Right lobe of liver (tissue), 6 donors: Measurements from ENCODE around the gene CYP3A7. TPM values are rescaled to one million over a fixed set of nuclear protein-coding genes. Genes with fewer than 3 reads are reported as not detected.

Experiments used
- ATAC-seq, 4 donors: fragments of 200-7000 bp; cut with Tn5 transposase; one replicate each; pipeline ENCODE4 v1.9.1; 2020; ENCODE audit warnings: mild to moderate bottlenecking in 4 of 4, moderate library complexity in 4 of 4
- DNase-seq, 3 donors: peaks; one replicate each; pipeline ENCODE4 v3.0.0-alpha.2; 2020
- H3K27ac ChIP-seq, 3 donors: fragments of 200-600 bp; one replicate each; pipeline ENCODE4 v1.8.0; 2022
- H3K27me3 ChIP-seq, 2 donors: fragments of 200-600 bp; one replicate each; pipeline ENCODE4 v1.8.0; 2022
- H3K36me3 ChIP-seq, 4 donors: fragments of 200-600 bp; sonication (generic) in 1 of 4; one replicate each; pipeline versions ENCODE4 v1.5.1 to v1.8.0; 2017 to 2022; ENCODE audit warnings: control low read depth in 1 of 4
- H3K4me1 ChIP-seq, 4 donors: fragments of 200-600 bp; sonication (generic) in 1 of 4; one replicate each; pipeline versions ENCODE4 v1.5.1 to v1.8.0; 2017 to 2022; ENCODE audit warnings: control low read depth in 1 of 4
- H3K4me3 ChIP-seq, 3 donors: fragments of 200-600 bp; one replicate each; pipeline ENCODE4 v1.8.0; 2022
- H3K9me3 ChIP-seq, 4 donors: fragments of 200-600 bp; sonication (generic) in 1 of 4; one replicate each; pipeline versions ENCODE4 v1.5.1 to v1.8.0; 2017 to 2022; ENCODE audit warnings: control low read depth in 1 of 4
- CTCF ChIP-seq, 4 donors: fragments of 200-600 bp in 3 of 4; fragments of 450-650 bp in 1 of 4; IDR thresholded peaks; one replicate each; pipeline versions ENCODE4 v1.5.1 to v1.8.0; 2016 to 2022; ENCODE audit warnings: antibody characterized with exemption in 4 of 4, mild to moderate bottlenecking in 2 of 4
- POLR2A ChIP-seq: fragments of 450-650 bp; IDR thresholded peaks from one replicate; pipeline ENCODE4 v1.6.1; 2017; ENCODE audit warnings: antibody characterized with exemption, mild to moderate bottlenecking
- WGBS: methylation state at CpG from one replicate; pipeline ENCODE4 v1.1.6; 2018; ENCODE audit warnings: low coverage, low lambda C conversion rate; ENCODE audit not compliant: insufficient coverage; ENCODE audit errors: missing lambda C conversion rate; 5-methylcytosine and 5-hydroxymethylcytosine counted together
- intact Hi-C, 2 donors: fragments of 100-400 bp; cut with DNase I; formaldehyde crosslinking; loops; one replicate each; pipeline versions ENCODE4 v1.11.2 to v1.14.1; 2022
- total RNA-seq, 6 experiments: library from RNA; depleted of rRNA in 2 of 6; stranded (reverse); fragments of >200 nt in 2 of 6; fragmentation: NEBNext Ultra II Directional in 3 of 6; extraction: Animal tissue kit (Norgen Biotek cat#: 25700) in 3 of 6; gene quantifications; one replicate each; pipeline versions ENCODE4 v1.1.0 to v1.2.4, GENCODE V29; 2016 to 2023
- donor health status: DM: no; HTN: yes; CAD: no.
- donor health status: DM: no; HTN: no; CAD: no.
- donor health status: DM: no; HTN: no; CAD: no.
- donor health status: DM: no; HTN: yes; CAD: no.
- donor health status: DM: no; HTN: yes; CAD: no.

The CYP3A7 gene
- total RNA-seq, 6 experiments from 2014 or later = 19.8 to 623 (median 340) TPM

- H3K27me3 ChIP-seq = no peaks in the 10 kb centered on the region
- H3K27ac ChIP-seq = peak overlapping the region; percentile 74 to 95 (median 87)
- intact Hi-C loops = loop anchor here in 1 of 2 donors (10.0 kb wide), 1 partner anchor 158 kb away; no protein-coding TSS in a partner anchor
- no peaks in the 10 kb centered on the region for H3K9me3 ChIP-seq
- ATAC-seq (peak in 2 of 4 donors; percentile 0), DNase-seq (no peak)
- peak overlapping the region; percentile 44 to 71 (median 60) for H3K4me3 ChIP-seq
- peaks cover 0 to 73% (median 28%) of the 10 kb centered on the region in 4 donors for H3K36me3 ChIP-seq
- H3K4me1 ChIP-seq = peaks cover 0 to 9% (median 0%) of the 10 kb centered on the region in 4 donors
- 45% methylated on average over 4 of the region's 4 CpGs for WGBS
- no peak for TF ChIP-seq POLR2A
- no peak for TF ChIP-seq CTCF (IDR thresholded peaks at IDR 0.05)
Observed at GRCh38 chr7:99677013-99677647, 57.9 kb downstream of the CYP3A7 start.

GRCh38 chr7:99674995-99675742 is 59.8 kb downstream of the CYP3A7 start:
- peaks cover 0 to 91% (median 35%) of the 10 kb centered on the region in 4 donors for H3K36me3 ChIP-seq

GRCh38 chr7:99672573-99672972 is 62.4 kb downstream of the CYP3A7 start:
- peaks cover 0 to 86% (median 47%) of the 10 kb centered on the region in 4 donors for H3K36me3 ChIP-seq
- 61% methylated on average over 7 of the region's 7 CpGs for WGBS

More at GRCh38 chr7:99674995-99675742, 59.8 kb downstream of the CYP3A7 start:
- Histone ChIP-seq H3K27ac (peak overlapping the region in 2 of 3 donors; percentile 33 to 87), H3K27me3 (no peaks in the 10 kb centered on the region), H3K4me3 (no peak overlapping the region), H3K9me3 (no peaks in the 10 kb centered on the region), H3K4me1 (peaks cover 0 to 9% (median 0%) of the 10 kb centered on the region in 4 donors)
- intact Hi-C loops = loop anchor here in 1 of 2 donors (10.0 kb wide), 1 partner anchor 160 kb away; no protein-coding TSS in a partner anchor
- TF ChIP-seq POLR2A (no peak), CTCF (IDR thresholded peaks at IDR 0.05) (no peak)
- no peak for ATAC-seq
- WGBS = 43% methylated on average over 2 of the region's 2 CpGs
- DNase-seq = no peak

More at GRCh38 chr7:99672573-99672972, 62.4 kb downstream of the CYP3A7 start:
- Histone ChIP-seq H3K27ac (peak overlapping the region in 2 of 3 donors; percentile 0 to 26), H3K27me3 (no peaks in the 10 kb centered on the region), H3K4me3 (no peak overlapping the region), H3K9me3 (no peaks in the 10 kb centered on the region), H3K4me1 (peaks cover 0 to 9% (median 0%) of the 10 kb centered on the region in 4 donors)
- ATAC-seq = peak; percentile 1 to 23 (median 2)
- intact Hi-C loops = loop anchor here in 1 of 2 donors (10.0 kb wide), 1 partner anchor 162 kb away; no protein-coding TSS in a partner anchor
- peak in 1 of 3 donors; percentile 34 for DNase-seq
- TF ChIP-seq POLR2A (peak; percentile 25), CTCF (IDR thresholded peaks at IDR 0.05) (no peak)
